OCI-LY7 (cell line): ENCODE results near the gene BORCS8.

ENCODE experiments used
- EZH2phosphoT487 ChIP-seq: fragments of 200-600 bp; sonication (generic); IDR thresholded peaks from 2 replicates; pipeline ENCODE4 v1.6.1; 2018; ENCODE audit warnings: low read depth, borderline replicate concordance, mild to moderate bottlenecking, mixed run types, antibody characterized with exemption, low read length, moderate library complexity, mixed read lengths
- TF ChIP-seq, protein P1 (sequence below): fragments of 200-600 bp; sonication (generic); conservative IDR thresholded peaks from 2 replicates; pipeline ENCODE4 v1.5.1; 2014; ENCODE audit warnings: mild to moderate bottlenecking, antibody characterized with exemption, low read length, moderate library complexity, mixed read lengths

DNA sequence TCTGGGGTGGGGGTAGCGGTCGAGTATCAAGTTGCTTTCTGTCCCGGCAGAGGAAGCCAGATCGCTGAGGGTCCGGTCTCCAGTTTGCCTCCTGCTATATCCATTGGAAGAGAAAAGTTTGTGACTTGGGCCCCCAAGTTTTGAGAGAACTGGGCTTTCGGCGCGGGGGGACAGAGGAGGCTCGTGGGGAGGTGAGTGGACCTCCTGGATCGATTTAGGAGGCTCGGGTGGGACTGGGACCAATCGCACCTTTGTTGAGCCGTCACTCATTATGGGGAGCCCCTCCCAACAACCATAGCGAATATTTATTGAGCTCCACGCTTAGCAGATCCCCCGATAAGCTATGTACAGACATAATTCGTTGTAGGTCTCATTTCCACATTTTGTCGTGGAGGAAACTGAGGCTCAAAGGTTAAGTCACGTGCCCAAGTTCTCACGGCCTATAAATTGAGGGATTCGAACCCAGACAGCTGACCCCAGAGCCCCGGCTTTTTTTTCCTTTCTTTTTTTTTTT is 1.0 kb upstream of the BORCS8 start:
- TF ChIP-seq, protein P1, sequence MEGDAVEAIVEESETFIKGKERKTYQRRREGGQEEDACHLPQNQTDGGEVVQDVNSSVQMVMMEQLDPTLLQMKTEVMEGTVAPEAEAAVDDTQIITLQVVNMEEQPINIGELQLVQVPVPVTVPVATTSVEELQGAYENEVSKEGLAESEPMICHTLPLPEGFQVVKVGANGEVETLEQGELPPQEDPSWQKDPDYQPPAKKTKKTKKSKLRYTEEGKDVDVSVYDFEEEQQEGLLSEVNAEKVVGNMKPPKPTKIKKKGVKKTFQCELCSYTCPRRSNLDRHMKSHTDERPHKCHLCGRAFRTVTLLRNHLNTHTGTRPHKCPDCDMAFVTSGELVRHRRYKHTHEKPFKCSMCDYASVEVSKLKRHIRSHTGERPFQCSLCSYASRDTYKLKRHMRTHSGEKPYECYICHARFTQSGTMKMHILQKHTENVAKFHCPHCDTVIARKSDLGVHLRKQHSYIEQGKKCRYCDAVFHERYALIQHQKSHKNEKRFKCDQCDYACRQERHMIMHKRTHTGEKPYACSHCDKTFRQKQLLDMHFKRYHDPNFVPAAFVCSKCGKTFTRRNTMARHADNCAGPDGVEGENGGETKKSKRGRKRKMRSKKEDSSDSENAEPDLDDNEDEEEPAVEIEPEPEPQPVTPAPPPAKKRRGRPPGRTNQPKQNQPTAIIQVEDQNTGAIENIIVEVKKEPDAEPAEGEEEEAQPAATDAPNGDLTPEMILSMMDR: no peak
- no peak for TF ChIP-seq EZH2phosphoT487
